ENCODE measurements around the gene KATNAL2.
"Not testable (repeated sequence)": the region's sequence is repeated elsewhere in the genome, so short reads cannot be mapped to it uniquely, and the experiment has no call there.

KATNAL2 gene

GRCh38 chr18:47032945-47033344, 115.5 kb downstream of the KATNAL2 start:
- H3K27ac ChIP-seq = no peak overlapping the region
- no peak overlapping the region for H3K4me3 ChIP-seq
- TF ChIP-seq CTCF (IDR thresholded peaks at IDR 0.05) = no peak
- DNase-seq (ENCODE audit: low spot score) = no peak

- DNase-seq (ENCODE audit: low spot score); H3K4me3 ChIP-seq; H3K27ac ChIP-seq: not testable (repeated sequence)
These were observed 117.2 kb downstream of the KATNAL2 start for GRCh38 chr18:47034591-47034990.

GRCh38 chr18:47035156-47035671, 117.8 kb downstream of the KATNAL2 start, which contains the start of gene ELOA2:
TSS of gene ELOA2 (minus strand) at chr18:47035621. CDS start at chr18:47035264, 357 bp downstream.
- no peak for DNase-seq (ENCODE audit: low spot score)
- H3K4me3 ChIP-seq = no peak within 1 kb of the TSS
- TF ChIP-seq CTCF (IDR thresholded peaks at IDR 0.05) = no peak
- no peak within 1 kb of the TSS for H3K27ac ChIP-seq

GRCh38 chr18:47036298-47036874, 119.0 kb downstream of the KATNAL2 start:
- Histone ChIP-seq H3K27ac (no peak overlapping the region), H3K4me3 (no peak overlapping the region)
- DNase-seq (ENCODE audit: low spot score) = no peak
- TF ChIP-seq CTCF (IDR thresholded peaks at IDR 0.05) = no peak

GRCh38 chr18:47036927-47037578, 119.7 kb downstream of the KATNAL2 start:
- H3K4me3 ChIP-seq = no peak overlapping the region
- no peak for TF ChIP-seq CTCF (IDR thresholded peaks at IDR 0.05)
- H3K27ac ChIP-seq = no peak overlapping the region
- DNase-seq (ENCODE audit: low spot score) = no peak

GRCh38 chr18:47040982-47041381, 123.6 kb downstream of the KATNAL2 start:
- no peak for TF ChIP-seq CTCF (IDR thresholded peaks at IDR 0.05)
- DNase-seq (ENCODE audit: low spot score) = no peak
- Histone ChIP-seq H3K27ac (no peak overlapping the region), H3K4me3 (no peak overlapping the region)

GRCh38 chr18:47050468-47050867, 133.1 kb downstream of the KATNAL2 start:
- TF ChIP-seq CTCF (IDR thresholded peaks at IDR 0.05) = peak; percentile 32
- DNase-seq (ENCODE audit: low spot score) = no peak
- Histone ChIP-seq H3K27ac (no peak overlapping the region), H3K4me3 (no peak overlapping the region)

Data from coronary artery (tissue), 2 donors.